Measurements from ENCODE around the gene MRGPRF. TPM values are rescaled to one million over a fixed set of nuclear protein-coding genes. Genes with fewer than 3 reads are reported as not detected.

Gene MRGPRF
- total RNA-seq, 2 donors from 2014 or later, result 3.7 to 4.7 TPM

GRCh38 chr11:68987211-68987610 lies 25.8 kb downstream of the MRGPRF start:
- Histone ChIP-seq H3K9me3 (ENCODE audit: control insufficient read depth, low read length) (peaks cover 5% of the 10 kb centered on the region), H3K36me3 (ENCODE audit: control insufficient read depth, insufficient read depth, low read length) (no peaks in the 10 kb centered on the region), H3K27ac (ENCODE audit: low read depth, low read length) (no peak overlapping the region), H3K4me3 (ENCODE audit: low read length) (no peak overlapping the region), H3K4me1 (ENCODE audit: control insufficient read depth, insufficient read depth, low read length) (no peaks in the 10 kb centered on the region), H3K27me3 (ENCODE audit: control insufficient read depth, insufficient read depth, low read length, poor library complexity, severe bottlenecking) (peaks cover 3% of the 10 kb centered on the region), H3K9ac (ENCODE audit: extremely low read depth, low read length, poor library complexity, severe bottlenecking) (no peak overlapping the region)
- no peak overlapping the region for H3K27ac Mint-ChIP-seq
- no peak for TF ChIP-seq CTCF (conservative IDR thresholded peaks at IDR 0.05)
- peaks cover 7% of the 10 kb centered on the region for H3K27me3 Mint-ChIP-seq (ENCODE audit: insufficient read depth)
- H3K9me3 Mint-ChIP-seq, result peaks cover 10% of the 10 kb centered on the region
- no peaks in the 10 kb centered on the region for H3K4me1 Mint-ChIP-seq
- DNase-seq, result no peak
- no peak overlapping the region for H3K4me3 Mint-ChIP-seq
- no peaks in the 10 kb centered on the region for H3K36me3 Mint-ChIP-seq (ENCODE audit: low read depth)

GRCh38 chr11:68983801-68984200 lies 29.2 kb downstream of the MRGPRF start:
- DNase-seq, result no peak
- Mint-ChIP-seq H3K4me3 (no peak overlapping the region), H3K27ac (no peak overlapping the region), H3K27me3 (ENCODE audit: insufficient read depth) (peaks cover 2% of the 10 kb centered on the region), H3K9me3 (peaks cover 10% of the 10 kb centered on the region), H3K4me1 (no peaks in the 10 kb centered on the region), H3K36me3 (ENCODE audit: low read depth) (no peaks in the 10 kb centered on the region)
- H3K27me3 ChIP-seq (ENCODE audit: control insufficient read depth, insufficient read depth, low read length, poor library complexity, severe bottlenecking), result no peaks in the 10 kb centered on the region
- 92 to 95% methylated on average over 5 to 6 of the region's 6 CpGs for WGBS, 2 experiments (ENCODE audit: insufficient coverage in 1 of 2, insufficient read length in 1 of 2)
- no peak overlapping the region for H3K27ac ChIP-seq (ENCODE audit: low read depth, low read length)
- H3K4me1 ChIP-seq (ENCODE audit: control insufficient read depth, insufficient read depth, low read length), result no peaks in the 10 kb centered on the region
- no peak for TF ChIP-seq CTCF (conservative IDR thresholded peaks at IDR 0.05)
- H3K4me3 ChIP-seq (ENCODE audit: low read length), result no peak overlapping the region
- H3K9ac ChIP-seq (ENCODE audit: extremely low read depth, low read length, poor library complexity, severe bottlenecking), result no peak overlapping the region
- H3K36me3 ChIP-seq (ENCODE audit: control insufficient read depth, insufficient read depth, low read length), result no peaks in the 10 kb centered on the region
- peaks cover 5% of the 10 kb centered on the region for H3K9me3 ChIP-seq (ENCODE audit: control insufficient read depth, low read length)

GRCh38 chr11:68982134-68982533 lies 30.9 kb downstream of the MRGPRF start:
- WGBS, 2 experiments (ENCODE audit: insufficient coverage in 1 of 2, insufficient read length in 1 of 2), result 89 to 90% methylated on average over 1 to 2 of the region's 2 CpGs
- H3K4me1 Mint-ChIP-seq, result no peaks in the 10 kb centered on the region
- no peak overlapping the region for H3K9ac ChIP-seq (ENCODE audit: extremely low read depth, low read length, poor library complexity, severe bottlenecking)
- no peak overlapping the region for H3K27ac Mint-ChIP-seq
- no peak for TF ChIP-seq CTCF (conservative IDR thresholded peaks at IDR 0.05)
- no peak overlapping the region for H3K4me3 Mint-ChIP-seq
- H3K36me3 Mint-ChIP-seq (ENCODE audit: low read depth), result no peaks in the 10 kb centered on the region
- no peak overlapping the region for H3K27ac ChIP-seq (ENCODE audit: low read depth, low read length)
- no peaks in the 10 kb centered on the region for H3K27me3 Mint-ChIP-seq (ENCODE audit: insufficient read depth)
- H3K9me3 ChIP-seq (ENCODE audit: control insufficient read depth, low read length), result peaks cover 5% of the 10 kb centered on the region
- DNase-seq, result no peak
- no peak overlapping the region for H3K4me3 ChIP-seq (ENCODE audit: low read length)
- peaks cover 9% of the 10 kb centered on the region for H3K9me3 Mint-ChIP-seq
- no peaks in the 10 kb centered on the region for H3K36me3 ChIP-seq (ENCODE audit: control insufficient read depth, insufficient read depth, low read length)
- H3K27me3 ChIP-seq (ENCODE audit: control insufficient read depth, insufficient read depth, low read length, poor library complexity, severe bottlenecking), result no peaks in the 10 kb centered on the region
- no peaks in the 10 kb centered on the region for H3K4me1 ChIP-seq (ENCODE audit: control insufficient read depth, insufficient read depth, low read length)

Measured in endodermal cell (in vitro differentiated cells).